SH-SY5Y (cell line): ENCODE measurements around the gene GIPC3.

Source experiments
- GATA2 ChIP-seq: IDR thresholded peaks from 2 replicates; pipeline ENCODE4 v1.6.1; 2011; ENCODE audit warnings: mild to moderate bottlenecking, low read depth, low read length
- GATA3 ChIP-seq: IDR thresholded peaks from 2 replicates; pipeline ENCODE4 v1.6.1; 2011; ENCODE audit warnings: low read depth, mild to moderate bottlenecking, low read length, moderate library complexity

DNA sequence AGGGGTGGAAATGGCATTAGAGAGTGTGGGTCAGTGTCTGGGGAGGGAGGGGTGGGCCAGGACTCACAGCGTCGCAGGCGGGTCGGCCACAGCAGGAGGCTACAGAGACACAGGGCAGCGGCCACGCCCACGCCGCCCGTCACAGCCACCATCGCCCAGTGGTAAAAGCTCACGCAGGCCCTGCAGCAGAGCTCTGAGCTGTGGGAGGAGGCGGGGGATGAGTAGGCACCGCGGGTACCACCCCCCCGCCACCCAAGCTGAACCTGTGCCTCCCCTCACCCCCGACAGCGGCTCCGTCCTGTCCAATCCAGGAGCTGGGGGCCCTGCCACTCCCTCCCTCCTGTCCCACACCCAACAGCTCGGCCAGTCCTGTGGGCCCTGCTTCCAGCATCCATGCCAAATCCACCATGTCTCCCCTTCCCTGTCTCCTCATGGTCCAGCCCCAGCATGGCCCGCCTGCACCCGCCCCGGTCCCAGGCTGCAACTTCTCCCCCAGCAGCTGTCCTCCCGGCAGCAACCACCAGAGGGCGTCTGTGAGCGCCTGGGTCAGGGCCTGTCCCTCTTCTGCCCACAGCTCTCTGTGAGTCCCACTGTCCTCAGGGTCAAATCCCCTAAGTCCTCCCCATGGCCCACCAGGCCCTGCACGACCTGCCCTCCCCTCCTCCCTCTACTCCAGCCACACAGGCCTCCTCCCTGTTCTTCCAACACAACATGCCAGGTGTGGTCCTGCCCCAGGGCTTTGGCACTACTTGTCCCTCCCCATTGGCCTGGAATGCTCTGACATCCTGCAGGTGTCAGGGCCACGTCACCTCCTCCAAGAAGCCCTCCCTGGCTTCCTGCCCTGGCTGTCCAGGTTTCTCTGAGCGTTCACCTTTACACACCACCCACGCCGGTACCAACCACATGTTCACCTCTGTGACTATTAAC is 40.3 kb upstream of the GIPC3 start:
- TF ChIP-seq GATA2 (no peak), GATA3 (no peak)
